Femur (tissue), 1 donor: ENCODE results near the gene ETV7.
"Not testable (repeated sequence)": the region's sequence is repeated elsewhere in the genome, so short reads cannot be mapped to it uniquely, and the experiment has no call there.

Experiments used
- DNase-seq: peaks from one replicate; pipeline ENCODE4 v3.0.0-alpha.2; 2017

The ETV7 gene

DNA sequence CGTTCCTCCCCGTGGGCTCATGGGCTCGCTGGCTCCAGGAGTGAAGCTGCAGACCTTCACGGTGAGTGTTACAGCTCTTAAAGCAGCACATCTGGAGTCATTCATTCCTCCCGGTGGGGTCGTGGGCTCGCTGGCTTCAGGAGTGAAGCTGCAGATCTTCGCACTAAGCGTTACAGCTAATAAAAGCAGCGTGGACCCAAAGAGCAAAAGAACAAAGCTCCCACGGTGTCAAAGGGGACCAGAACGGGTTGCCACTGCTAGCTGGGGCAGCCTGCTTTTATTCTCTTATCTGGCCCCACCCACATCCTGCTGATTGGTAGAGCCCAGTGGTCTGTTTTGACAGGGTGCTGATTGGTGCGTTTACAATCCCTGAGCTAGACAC, 24.1 kb downstream of the ETV7 start:
- DNase-seq: not testable (repeated sequence)

DNA sequence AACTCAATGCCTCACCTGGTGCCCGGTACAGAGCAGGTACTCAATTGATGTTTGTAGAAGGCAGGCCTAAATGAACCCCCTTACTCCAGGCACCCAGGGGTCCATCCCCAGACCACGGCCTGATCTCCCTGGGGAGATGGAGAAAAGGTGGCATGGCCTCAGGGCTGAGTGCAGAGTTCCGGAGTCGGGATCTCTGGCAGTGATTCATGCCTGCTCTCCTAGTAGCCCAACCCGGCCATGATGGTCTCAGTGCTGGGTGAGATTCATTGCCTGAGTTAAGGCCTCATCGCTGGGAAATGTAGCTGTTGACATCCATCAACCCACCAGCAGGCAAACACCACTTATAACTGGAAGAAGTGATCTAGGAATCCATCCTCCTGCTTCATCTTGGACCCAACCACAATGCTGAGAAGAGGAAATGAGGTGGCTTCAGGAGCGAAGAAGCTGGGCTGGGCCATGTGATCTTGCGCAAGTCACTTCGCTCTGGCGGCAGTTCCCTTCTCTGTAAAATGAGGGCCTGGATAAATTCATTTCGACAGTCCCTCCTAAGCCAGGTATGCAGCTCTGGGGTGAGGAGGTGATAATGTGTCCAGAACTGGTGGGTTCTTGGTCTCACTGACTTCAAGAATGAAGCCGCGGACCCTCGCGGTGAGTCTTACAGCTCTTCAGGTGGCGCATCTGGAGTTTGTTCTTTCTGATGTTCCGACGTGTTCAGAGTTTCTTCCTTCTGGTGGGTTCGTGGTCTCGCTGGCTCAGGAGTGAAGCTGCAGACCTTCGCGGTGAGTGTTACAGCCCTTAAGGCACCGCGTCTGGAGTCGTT, 24.7 kb downstream of the ETV7 start:
- DNase-seq: no peak

DNA sequence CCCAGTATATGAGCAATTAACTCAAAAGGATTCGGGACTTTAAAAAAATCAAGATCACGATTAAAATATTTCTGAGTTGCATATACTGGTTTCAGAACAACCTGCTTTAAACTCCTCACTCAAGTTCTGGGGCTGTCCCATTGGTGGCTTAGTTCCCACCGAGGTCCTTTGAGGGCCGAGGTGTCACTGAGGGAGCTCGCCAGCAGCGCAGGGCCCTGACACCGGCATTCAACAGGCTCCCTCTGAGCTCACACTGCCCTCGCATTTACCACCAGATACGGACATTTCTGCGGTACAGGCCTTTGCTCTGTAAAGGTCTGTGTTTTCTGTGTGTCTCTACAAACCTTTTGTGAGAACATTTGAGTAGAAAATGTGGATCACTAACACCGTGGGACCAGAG, 26.4 kb downstream of the ETV7 start:
- no peak for DNase-seq

DNA sequence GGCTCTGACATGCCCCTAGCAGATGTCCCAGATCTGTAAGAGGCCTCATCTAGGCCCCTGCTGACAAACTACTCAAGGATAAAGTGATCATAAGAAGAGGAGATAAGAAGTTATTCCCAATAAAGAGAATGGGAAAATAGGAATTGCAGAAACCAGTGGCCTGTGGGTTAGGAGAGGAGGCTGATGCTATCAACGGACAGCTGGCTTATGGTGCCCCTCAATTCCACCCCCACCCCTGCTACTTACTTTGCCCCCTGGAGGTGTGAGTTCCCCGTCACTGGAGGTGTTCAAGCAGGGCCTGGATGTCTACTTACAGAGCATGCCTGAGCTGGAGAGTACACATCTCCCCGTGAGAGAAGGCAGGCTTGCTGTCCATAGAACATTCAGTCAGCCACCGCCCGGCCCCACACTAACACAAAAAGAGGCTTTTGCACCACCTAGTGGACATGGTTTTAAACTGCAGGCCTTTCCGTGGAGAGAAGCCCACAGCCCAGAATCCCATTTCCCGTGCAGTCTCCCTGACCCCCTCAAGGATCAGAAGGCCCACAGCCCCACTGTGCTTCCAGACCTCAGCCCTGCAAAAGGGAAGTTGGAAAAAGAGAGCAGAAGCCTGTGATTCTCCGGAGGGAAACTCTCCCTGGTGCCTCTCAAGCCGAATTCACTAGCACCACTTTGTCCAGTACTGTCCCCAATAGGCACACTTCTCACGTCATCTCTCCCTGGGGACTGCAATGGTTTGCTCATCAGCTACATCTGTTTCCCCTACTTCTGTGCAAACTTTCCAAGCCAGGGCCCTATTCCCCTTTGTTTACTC, 27.0 kb downstream of the ETV7 start:
- DNase-seq: peak; percentile 86

DNA sequence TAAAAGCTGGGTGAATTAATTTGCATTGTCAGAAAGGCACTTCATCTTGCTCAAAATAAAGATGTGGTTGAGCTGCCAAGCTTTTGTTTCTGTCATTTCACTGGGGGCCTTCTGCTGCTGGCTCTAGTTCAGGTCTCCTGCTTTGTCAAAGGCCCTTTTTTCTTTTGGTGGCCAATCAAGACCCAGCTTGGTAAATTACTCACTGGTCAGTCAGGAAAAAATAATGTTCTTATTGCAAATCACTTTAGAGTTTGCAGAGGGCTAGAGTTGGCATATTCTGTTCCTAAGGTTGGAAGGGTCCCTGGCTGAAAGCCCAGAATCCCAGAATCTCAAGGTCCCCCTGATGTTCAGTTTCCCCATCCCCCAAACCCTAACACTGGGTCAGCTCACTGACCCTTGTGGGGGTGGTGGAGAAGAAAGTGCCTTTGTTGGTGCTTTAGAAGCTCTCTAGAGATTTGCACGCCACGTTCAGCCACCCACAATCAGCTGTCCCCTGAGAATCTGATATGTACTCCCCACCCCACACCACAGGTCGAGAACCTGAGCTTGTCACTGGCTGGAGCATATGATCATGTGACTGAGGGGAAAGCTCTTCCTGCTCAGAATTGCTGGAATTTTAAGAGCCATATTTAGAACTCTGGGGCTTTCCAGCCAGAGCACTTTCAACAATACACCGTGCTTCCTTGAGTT, 29.1 kb downstream of the ETV7 start:
- DNase-seq: peak; percentile 47

DNA sequence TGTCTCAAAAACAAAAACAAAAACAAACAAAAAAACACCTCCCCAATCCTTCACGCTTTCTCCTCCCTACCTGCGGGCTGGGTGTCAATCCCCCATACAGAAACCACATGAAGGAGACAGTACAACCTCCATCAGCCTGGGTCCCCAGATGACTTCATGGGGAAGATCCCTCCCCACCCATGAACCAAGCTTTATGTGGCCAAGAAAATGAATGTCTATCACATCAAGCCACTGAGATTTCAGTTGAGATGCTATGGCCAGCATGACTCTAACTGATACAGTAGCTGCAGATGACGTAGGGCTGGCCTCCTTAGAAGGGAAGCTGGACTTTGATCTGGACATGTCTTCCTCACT, 29.6 kb downstream of the ETV7 start:
- no peak for DNase-seq

DNA sequence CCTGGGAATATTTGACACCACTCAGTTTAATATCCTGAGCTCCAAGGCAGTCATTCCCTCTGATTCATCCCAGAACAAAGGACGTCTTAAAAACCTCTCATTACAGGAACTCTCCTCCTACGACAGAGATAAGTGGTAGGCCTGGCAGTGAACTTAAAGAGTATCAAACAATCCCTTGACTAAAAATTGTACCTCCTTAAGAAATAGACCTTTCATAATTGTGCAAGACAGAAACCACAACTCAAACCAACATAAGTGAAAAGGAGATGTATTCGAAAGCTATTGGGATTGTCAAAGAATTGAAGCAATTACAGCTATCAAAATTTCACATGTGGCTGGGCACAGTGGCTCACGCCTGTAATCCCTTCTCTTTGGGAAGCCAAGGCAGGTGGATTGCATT, 31.6 kb downstream of the ETV7 start:
- no peak for DNase-seq

DNA sequence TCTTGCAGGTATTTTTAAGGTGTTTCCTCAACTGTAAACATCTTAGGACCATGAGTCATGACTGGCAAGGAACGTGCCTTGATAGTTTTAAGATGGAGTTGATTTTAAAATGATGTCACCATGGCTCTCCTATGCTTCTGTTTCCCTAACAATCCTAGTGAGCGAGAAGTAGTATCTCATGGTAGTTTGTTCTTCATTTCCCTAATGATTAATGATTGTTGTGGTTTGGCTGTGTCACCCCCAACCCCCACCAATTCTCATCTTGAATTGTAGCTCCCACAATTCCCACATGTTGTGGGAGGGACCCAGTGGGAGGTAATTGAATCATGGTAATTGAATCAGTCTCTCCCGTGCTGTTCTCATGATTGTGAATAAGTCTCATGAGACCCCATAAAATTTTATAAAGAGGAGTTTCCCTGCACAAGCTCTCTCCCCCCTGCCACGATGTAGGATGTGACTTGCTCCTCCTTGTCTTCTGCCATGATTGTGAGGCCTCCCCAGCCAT, 34.0 kb downstream of the ETV7 start:
- DNase-seq: no peak

DNA sequence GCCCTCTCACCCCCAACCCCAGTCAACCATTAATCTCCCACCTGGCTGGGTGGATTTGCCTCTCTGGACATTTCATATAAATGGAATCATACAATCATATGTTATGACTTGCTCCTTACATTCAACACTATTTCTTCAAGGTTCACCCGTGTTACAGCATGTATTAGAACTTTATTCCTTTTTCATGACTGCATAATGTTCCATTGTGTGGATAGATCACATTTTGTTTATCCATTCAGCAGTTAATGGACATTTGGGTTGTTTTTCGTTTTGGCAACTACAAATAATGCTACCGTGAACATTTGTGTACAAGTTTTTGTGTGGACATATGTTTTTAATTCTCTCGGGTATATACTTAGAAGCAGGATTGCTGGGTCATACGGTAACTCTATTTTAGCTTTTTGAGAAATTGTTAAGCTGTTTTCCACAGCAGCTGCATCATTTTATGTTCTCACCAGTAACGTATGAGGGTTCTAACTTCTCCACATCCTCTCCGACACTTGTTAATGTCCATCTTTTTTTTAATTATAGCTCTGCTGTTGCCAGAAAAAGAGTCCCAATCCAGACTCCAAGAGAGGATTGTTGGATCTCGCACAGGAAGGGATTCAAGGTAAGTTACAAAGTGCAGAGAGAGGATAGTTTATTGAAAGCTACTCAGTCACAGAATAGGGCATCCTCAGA, 34.9 kb downstream of the ETV7 start:
- DNase-seq: no peak

DNA sequence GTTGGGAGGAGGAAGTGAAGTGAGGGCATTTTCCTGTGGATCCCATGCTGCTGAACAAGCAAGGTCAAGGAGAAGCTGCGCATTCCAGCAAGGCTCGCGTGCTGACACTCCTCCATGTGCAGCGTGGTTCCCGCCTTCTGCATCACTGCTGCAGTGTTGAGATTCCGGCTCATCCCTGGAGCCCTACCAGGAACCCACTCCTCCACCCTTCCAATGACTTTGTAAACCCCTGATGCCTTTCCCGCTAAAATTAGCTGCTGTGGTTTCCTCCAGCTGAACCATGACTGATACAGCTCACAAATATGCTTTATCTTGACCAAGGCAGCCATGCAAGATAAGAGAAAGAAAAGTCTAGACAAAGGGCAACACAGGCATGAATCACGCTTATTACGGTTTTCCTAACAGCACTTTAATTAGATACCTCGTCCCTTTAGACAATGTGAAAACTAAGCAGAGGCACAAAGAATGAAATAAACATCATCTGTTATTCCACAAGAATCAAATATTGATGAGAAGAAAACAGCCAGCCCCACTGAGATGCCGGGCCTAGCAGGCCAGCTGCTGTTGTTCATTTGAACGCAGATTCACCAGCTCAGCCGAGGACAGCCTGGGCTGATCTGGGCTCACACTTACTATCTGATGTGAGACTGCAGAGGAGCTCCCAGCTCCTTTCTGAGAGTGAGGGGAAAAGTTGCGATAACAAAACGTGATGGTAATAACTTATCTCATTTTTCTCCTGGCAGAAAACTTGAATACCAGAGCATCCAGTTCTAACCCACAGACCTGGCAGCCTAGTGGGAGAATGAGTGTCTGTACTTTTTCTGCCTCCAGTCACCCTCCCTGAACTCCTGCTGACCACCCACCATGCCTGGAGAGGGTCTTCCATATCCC, 36.5 kb downstream of the ETV7 start:
- peak; percentile 40 for DNase-seq

DNA sequence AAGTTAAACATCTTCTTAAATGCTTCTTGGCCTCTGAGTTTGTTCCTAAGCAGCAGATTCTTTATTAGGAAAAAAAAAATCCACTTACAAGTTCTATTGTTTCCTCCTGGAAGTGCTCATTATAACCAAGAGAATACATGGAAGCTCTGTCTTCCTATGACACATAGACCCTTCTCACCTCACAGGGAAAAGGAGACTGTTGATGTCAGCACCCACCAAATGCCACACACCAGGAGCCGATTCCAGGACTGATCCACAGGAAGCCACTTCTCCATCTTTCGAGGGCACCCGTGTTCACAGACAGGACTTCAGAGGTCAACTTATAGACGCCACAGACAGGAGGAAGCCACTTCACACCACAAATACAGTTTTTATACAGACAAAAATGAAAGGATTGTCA, 37.4 kb downstream of the ETV7 start:
- no peak for DNase-seq

DNA sequence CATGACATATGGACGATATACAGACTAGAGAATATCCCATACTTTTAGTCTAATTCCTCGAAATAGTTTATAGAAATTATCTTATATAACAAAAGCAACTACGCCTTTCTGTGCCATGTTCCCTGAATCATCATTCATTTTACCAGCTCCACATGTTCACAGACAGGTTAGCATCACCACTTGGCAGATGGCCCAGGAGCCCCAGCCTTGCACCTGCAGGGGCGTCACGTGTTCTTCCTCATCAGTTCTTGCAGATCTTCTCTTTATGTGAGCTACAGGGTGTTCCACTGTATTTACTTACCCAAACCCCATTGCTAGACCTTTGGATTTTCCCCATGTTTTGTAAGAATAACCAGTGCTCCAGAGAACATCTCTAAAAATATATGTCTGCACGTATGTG, 38.2 kb downstream of the ETV7 start:
- no peak for DNase-seq

DNA sequence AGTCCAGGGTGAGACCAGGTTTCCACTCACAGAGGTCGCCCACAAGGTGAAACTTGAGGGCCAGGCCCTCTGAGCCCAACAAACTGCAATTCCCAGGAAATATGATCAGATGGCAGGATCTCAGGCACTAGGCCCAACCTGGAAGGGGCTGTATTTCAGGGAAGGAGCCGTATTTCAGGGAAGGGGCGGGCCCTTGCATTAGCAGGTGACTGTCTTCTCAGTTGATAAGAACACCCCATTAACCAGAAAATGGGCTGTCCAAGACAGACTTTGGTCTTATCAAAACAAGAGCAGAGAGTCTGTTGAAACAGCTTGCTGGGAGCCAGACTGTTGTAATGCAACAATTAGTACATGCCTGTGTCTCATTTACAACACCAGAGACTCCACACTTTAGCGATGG, 39.8 kb downstream of the ETV7 start:
- no peak for DNase-seq

DNA sequence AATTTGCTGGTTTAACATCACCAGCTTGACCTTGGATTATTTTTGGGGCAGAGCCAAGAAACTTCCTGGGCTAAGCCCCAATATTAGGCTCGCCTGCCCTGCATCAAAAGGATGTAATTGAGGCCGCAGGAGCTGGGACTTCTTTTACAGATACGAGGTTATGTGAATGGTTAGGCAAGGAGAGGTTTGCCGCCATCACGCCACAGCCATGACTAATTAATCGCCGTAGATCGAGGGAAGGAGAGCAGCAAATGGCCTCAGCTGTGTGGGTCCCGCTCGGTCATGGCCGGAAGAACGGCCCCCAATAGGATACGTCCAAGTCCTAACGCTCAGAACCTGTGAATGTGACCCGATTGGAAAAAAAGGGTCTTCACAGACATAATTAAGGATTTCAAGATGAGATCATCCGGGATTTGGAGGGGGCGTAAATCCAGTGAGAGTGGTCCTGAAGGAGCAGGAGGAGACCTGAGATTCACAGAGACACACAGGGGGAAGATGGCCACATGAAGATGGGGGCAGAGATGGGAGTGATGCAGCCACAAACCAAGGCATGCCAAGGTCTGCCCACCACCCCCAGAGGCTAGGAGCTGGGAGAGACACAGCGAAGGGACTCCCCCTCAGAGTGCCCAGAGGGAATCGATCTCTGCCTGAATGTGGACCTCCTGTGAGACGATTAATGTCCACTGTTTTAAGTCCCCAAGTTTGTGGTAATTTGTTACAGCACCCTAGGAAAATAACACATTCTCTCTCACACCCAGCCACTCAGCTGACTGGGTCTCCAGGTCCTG, 40.8 kb downstream of the ETV7 start:
- no peak for DNase-seq

DNA sequence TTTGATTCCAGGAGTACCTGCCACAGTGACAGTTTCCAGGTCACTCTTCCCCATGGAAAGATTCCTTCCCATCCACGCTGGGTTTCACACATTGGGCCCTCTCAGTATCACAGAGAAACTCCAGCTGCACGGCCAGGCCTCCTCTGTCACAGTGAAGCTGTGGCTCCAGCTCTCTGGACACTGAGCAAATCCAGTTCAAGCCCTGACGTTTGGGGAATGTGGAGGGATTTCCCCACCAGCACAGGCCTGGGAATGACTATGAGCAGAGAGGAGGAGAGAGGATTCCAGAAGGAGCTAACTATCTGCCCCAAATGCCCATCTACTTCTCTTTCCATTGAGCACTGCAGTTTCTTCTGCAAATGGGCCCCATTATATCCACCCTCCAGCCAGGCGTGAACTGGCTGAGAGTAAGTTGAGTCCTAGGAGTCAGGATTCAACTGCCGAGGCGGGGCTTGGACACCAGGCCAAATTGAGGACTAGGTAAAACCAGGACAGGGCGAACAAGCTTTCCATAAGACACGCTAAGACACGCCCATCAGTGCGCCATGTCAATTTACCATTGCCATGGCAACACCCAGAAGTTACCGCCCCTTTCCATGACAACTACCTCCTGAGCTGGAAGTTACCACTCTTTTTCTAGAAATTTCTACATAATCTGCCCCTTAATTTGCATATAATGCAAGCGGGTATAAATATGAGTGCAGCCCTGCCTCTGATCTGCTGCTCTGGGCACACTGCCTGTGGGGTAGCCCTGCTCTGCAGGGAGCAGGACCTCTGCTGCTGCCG, 41.6 kb downstream of the ETV7 start:
- DNase-seq: no peak

DNA sequence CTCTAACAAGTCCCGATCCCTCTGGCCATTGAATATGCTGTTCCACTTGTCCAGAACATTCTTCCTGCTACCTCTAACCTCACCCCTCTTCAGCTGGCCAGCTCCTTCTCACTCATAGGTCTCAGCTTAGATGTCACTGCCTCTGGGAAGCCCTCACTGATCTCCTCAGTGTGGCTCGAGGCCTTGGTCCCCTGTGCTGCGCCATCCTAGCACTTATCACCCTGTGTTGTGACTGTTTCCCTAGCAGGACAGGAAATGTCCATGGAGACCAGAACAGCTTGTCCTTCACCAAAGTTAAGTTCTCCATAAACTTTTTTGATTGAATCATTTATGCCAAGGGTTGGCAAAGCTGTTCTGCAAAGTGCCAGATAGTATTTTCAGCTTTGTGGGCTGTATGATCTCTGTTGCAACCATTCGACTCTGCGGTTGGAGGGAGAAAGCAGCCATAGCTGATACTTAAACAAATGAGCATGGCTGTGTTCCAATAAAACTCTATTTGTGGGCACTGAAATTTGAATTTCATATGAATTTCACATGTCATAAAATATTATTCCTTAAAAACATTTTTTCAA, 44.3 kb downstream of the ETV7 start:
- no peak for DNase-seq

DNA sequence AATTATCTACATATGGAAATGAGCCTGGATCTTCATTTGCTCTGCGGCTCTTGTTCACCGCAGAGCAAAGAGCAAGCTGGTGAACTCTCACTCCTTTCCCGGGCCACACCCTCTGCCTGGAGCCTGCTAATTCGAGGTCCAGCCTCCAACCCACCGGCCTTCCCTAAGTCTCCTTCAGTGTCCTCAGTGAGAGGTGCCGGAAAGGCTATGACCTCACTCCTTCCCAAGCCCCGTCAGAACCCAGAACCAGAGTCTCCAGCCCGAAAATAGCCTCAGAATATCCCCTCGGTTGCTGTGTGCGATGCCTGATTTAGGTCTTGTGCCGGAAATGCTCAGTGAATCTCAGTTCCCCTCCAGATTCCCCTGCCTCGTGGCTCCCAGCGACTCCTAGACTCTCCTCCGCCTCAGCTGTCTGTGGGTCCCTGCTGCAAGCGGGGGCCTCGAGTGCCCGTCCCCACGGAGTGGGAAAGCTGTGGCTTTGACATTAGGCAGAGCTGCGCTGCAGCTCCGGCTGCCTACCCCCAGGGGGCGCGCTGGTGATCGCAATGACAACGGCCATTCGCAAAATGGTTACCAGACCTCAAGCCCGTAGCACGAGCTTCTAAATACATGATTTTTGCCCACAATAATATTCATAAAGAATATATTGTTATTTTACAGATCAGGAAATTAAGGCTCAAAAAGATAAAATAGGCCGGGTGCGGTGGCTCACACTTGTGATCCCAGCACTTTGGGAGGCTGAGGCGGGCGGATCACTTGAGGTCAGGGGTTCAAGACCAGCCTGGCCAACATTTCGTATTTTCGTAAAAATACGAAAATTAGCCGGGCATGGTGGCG, 46.6 kb downstream of the ETV7 start:
- peak; percentile 78 for DNase-seq

DNA sequence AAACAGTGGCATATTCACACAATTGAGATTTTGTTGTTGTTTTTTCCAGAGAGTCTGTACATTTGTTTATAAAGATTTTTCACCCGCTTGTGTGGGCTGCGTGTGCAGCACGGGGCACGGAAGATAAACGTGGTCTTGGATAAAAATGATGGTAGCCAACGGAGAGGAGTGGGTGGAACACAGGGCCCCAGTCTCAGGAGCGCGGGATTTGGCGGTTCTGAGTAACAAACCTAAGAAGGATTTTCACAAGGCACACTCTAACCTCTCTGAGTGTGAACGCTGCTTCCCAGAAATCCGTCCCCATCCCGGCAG, 47.2 kb downstream of the ETV7 start:
- DNase-seq: no peak

DNA sequence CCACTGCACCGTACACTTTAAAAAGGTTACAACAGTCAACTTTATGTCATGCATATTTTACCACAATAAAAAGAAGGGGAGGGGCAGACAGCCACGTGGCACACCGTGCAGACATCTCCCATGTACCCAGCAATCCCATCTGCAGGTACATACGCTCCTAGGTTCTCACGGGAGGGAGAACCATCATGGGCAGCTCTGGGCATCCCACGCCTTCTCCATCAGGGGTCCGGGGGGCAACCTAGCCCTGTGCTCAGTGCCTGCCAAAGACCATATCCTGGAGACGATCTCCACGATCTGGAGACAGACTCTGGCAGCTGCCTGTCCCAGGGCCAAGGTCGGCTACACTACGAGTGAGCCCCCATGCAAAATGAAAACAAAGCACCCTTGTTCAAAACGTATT, 48.3 kb downstream of the ETV7 start:
- DNase-seq: no peak
